Measurements from ENCODE around the gene PCDHB1. TPM values are rescaled to one million over a fixed set of nuclear protein-coding genes. Genes with fewer than 3 reads are reported as not detected.

PCDHB1 gene
- total RNA-seq, result not detected

GRCh38 chr5:141050622-141051520 lies at the start of gene PCDHB1:
Gene PCDHB1 (plus strand): TSS chr5:141051374. CDS start chr5:141051471, 97 bp downstream.
- no peaks in the 10 kb centered on the region for H3K9me3 ChIP-seq
- TF ChIP-seq CTCF (IDR thresholded peaks at IDR 0.05), result no peak
- H3K36me3 ChIP-seq, result no peaks in the 10 kb centered on the region
- ATAC-seq (ENCODE audit: insufficient number of reproducible peaks, low FRiP score, low read depth) (no peak), DNase-seq (ENCODE audit: low spot score) (no peak)
- H3K4me1 ChIP-seq (ENCODE audit: control insufficient read depth in 1 of 2, low read depth in 2 of 2), result no peaks in the 10 kb centered on the region
- H3K27ac ChIP-seq, result no peak within 1 kb of the TSS
- H3K27me3 ChIP-seq (replicated peaks; ENCODE audit: insufficient read depth), result no peaks in the 10 kb centered on the region
- peak within 1 kb of the TSS; percentile 68 for H3K4me3 ChIP-seq

GRCh38 chr5:141001446-141001843 lies 49.7 kb upstream of the PCDHB1 start:
- Histone ChIP-seq H3K27me3 (replicated peaks; ENCODE audit: insufficient read depth) (no peaks in the 10 kb centered on the region), H3K4me1 (ENCODE audit: control insufficient read depth in 1 of 2, low read depth in 2 of 2) (peaks cover 5 to 8% of the 10 kb centered on the region in 2 donors), H3K27ac (no peak overlapping the region), H3K9me3 (no peaks in the 10 kb centered on the region), H3K4me3 (peak overlapping the region; percentile 56), H3K36me3 (no peaks in the 10 kb centered on the region)
- TF ChIP-seq CTCF (IDR thresholded peaks at IDR 0.05), result no peak
- DNase-seq (ENCODE audit: low spot score) (no peak), ATAC-seq (ENCODE audit: insufficient number of reproducible peaks, low FRiP score, low read depth) (no peak)

GRCh38 chr5:141001844-141002604 lies 49.1 kb upstream of the PCDHB1 start:
- Histone ChIP-seq H3K4me3 (peak overlapping the region; percentile 56), H3K9me3 (no peaks in the 10 kb centered on the region), H3K4me1 (ENCODE audit: control insufficient read depth in 1 of 2, low read depth in 2 of 2) (peaks cover 5 to 8% of the 10 kb centered on the region in 2 donors), H3K27ac (no peak overlapping the region), H3K36me3 (no peaks in the 10 kb centered on the region), H3K27me3 (replicated peaks; ENCODE audit: insufficient read depth) (no peaks in the 10 kb centered on the region)
- ATAC-seq (ENCODE audit: insufficient number of reproducible peaks, low FRiP score, low read depth), result no peak
- DNase-seq (ENCODE audit: low spot score), result no peak
- TF ChIP-seq CTCF (IDR thresholded peaks at IDR 0.05), result no peak

- Histone ChIP-seq H3K36me3 (no peaks in the 10 kb centered on the region), H3K4me1 (ENCODE audit: control insufficient read depth in 1 of 2, low read depth in 2 of 2) (peaks cover 5 to 8% of the 10 kb centered on the region in 2 donors), H3K9me3 (no peaks in the 10 kb centered on the region), H3K27me3 (replicated peaks; ENCODE audit: insufficient read depth) (no peaks in the 10 kb centered on the region), H3K4me3 (no peak overlapping the region), H3K27ac (no peak overlapping the region)
- no peak for TF ChIP-seq CTCF (IDR thresholded peaks at IDR 0.05)
- no peak for DNase-seq (ENCODE audit: low spot score)
- ATAC-seq (ENCODE audit: insufficient number of reproducible peaks, low FRiP score, low read depth), result no peak
These were observed 48.6 kb upstream of the PCDHB1 start for GRCh38 chr5:141002605-141002965.

- no peak for TF ChIP-seq CTCF (IDR thresholded peaks at IDR 0.05)
- DNase-seq (ENCODE audit: low spot score), result no peak
These were observed 48.1 kb upstream of the PCDHB1 start for GRCh38 chr5:141003031-141003430.

More at GRCh38 chr5:141003031-141003430, 48.1 kb upstream of the PCDHB1 start:
- ATAC-seq (ENCODE audit: insufficient number of reproducible peaks, low FRiP score, low read depth), result no peak
- Histone ChIP-seq H3K4me1 (ENCODE audit: control insufficient read depth in 1 of 2, low read depth in 2 of 2) (peaks cover 5 to 8% of the 10 kb centered on the region in 2 donors), H3K4me3 (no peak overlapping the region), H3K27me3 (replicated peaks; ENCODE audit: insufficient read depth) (no peaks in the 10 kb centered on the region), H3K36me3 (no peaks in the 10 kb centered on the region), H3K27ac (no peak overlapping the region), H3K9me3 (no peaks in the 10 kb centered on the region)

All from thoracic aorta (tissue), 2 donors.